GM21367 (cell line): ENCODE measurements around the gene ELMO1.

Source experiments
- ATAC-seq: cut with Tn5 transposase; IDR thresholded peaks from one replicate; pipeline ENCODE4 v1.9.1; 2021; ENCODE audit not compliant: unreplicated experiment

The ELMO1 gene

GRCh38 chr7:37471619-37472018 is 23.0 kb upstream of the ELMO1 start:
- no peak for ATAC-seq

GRCh38 chr7:37467002-37467401 is 18.3 kb upstream of the ELMO1 start:
- ATAC-seq, result peak; percentile 55

DNA sequence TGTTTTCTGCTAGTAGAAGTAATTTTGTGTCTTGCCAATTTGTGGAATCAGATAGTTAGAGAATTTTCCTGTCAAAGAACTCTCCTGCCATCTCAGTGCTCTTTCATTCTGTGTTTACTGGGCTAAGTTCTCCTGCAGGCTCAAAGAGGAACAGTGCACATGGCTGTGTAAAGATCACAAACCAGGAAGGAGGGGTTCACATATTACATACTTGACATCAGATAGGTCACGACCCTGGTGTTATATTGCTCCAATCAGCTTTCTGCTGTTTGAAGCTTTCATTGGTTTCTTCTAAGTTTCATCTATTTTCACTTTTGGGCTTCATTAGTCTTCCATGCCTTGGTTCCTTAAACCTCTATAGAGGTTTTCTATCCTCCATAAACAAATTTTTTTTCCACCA is 13.5 kb upstream of the ELMO1 start:
- ATAC-seq, result no peak

DNA sequence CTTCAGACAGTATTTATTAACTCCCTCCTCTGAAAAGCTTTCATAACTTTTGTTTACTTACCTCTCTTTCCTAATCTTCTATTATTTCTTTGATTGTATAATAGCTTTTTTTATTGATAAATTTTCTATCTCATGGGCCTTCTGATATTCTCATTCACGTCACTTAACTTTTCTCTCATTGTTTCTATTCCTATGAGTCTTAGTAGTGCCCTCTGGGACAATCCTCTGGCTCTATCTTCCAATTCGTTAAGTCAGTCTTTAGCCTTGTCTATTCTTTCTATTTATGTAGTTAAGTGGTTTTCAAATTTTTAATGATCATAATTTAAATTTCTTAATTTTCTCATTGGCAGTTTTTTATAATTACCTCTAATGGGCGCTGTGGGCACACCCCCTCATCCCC is 6.4 kb upstream of the ELMO1 start:
- ATAC-seq, result no peak

- no peak for ATAC-seq
Measured at GRCh38 chr7:37452346-37452745, 3.7 kb upstream of the ELMO1 start.

- ATAC-seq, result no peak
Measured at GRCh38 chr7:37450035-37450434, 1.4 kb upstream of the ELMO1 start.

DNA sequence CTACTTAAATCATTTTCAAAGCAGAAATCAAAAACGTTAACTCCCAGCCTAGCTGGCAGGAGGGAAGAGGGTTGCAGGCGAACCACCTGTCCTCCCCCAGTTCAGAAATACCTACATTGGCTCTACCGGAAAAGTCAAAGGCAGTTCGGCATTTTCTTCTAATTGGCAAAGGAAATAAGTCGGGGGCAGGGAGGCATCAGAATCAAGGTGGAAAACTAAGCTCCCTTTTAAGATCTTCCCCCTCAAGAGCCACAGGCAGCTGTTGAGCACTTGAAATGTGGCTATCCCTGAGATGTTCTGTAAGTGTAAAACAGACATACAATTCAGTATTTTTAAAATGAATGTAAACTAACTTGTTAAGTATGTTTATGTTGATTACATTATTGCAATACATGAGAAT is 957 bp upstream of the ELMO1 start:
- no peak for ATAC-seq

DNA sequence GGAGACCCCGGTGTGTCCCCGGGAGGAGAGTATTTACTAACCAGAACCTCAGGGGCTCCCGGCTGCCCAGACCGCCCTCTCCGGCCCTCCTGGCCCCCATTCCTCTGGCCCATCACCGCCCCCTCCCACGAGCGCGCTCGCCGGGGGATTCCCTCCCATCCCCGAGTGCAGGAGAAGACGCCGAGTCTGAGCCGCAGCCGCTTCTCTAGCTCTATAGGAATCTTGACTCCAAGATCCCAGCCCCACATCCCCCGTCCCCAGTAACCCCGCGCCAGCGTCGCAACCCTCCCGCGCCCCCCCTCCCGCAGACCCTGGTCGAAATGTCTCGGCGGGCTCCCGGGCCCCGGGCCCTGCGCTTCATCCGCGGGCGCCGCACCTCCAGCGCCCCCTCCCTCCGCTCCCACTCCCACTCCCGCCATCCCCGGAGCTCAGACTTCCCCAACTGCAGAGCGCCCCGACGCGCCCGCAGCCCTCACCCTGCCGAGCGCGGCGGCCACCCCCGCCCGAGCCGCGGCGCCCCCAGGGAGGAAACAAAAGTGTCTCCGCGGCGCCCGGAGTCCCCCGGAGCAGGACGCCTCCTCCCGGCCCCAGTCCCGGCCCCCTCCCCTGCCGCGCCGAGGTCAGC is 541 bp downstream of the ELMO1 start:
- peak; percentile 21 for ATAC-seq

- no peak for ATAC-seq
Measured at GRCh38 chr7:37446371-37446770, 2.3 kb downstream of the ELMO1 start.

DNA sequence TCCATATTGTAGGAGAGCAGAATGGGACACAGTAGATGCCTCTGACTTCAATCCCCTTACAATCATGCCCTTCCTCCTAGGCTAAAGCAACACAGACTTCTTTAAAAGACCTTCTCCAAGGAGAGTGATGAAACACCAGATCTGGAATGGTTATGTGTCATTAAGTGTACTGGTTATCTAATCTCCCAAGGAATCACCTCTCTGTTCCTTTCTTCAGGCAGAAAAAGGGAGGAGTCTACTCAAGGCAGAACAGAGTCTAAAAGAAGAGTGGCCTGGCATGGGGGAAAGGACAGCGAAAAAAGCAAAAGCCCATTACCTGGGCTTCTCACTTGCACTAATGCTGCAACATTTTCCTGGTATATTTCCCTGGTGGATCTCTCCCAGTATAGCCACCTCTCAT is 2.9 kb downstream of the ELMO1 start:
- ATAC-seq, result no peak

DNA sequence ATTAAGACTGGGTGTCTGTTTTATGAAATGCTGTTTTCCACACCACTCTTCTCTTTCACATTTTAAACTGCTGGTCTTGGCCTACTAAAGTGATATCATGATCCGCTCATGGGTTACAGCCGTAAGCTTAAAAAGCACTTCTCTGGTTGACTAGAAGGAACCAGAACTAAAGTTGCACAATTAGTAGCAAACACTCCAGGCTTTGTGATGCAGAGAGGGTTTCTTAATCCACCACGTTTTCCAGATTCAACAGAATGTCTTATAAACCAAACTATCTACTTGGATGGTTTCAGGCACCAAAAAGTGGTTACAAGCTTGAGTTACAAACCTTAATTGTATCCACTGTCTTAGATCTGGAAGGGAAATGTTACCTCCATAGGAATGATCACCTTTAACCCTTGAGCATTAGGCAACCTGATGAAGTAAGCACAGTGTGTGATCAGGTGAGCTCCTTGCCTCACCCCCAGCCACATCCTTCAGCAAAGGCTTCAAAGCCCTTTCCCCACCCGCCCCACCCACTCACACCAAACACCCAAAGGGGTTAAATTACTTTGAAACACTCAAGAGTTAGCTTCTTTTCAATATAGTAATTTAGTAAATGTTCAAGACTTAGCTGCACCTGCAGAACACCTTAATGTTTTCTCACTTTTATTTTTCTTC is 3.5 kb downstream of the ELMO1 start:
- no peak for ATAC-seq

DNA sequence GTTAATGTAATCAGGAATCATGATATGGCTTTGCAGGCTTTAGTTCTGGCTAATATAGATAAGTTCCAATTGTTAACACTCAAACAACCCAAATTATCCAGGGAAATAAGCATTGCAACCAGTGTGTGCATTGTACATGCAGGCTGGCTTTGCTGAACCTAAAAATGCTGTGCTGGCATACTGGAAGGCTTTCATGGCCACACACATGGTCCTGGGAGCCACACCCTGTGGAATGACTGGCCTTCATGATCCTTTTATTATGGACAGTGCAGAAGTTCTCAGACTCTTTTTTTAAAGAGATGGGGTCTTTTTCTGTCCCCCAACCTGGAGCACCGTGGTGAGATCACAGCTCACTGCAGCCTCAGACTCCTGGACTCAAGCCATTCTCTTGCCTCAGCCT is 5.0 kb downstream of the ELMO1 start:
- no peak for ATAC-seq

- no peak for ATAC-seq
Measured at GRCh38 chr7:37442268-37442667, 6.4 kb downstream of the ELMO1 start.

DNA sequence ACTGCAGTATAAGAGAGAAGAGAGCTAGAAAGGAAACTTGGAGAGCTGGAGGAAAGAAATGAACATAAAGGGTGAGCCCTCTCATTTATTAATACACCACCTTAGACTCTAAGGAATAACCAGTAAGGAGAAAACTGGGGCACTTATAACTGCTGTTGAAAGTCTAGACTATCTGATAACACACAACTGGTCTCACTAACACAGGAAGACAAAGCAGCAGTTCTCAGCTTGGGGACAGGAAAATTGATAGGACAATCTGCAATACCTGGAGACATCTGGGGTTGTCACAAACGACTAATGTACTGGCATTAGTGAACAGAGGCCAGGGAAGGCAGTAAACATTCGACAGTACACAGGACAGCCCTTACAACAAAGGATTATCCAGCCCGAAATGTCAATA is 6.8 kb downstream of the ELMO1 start:
- ATAC-seq, result no peak

DNA sequence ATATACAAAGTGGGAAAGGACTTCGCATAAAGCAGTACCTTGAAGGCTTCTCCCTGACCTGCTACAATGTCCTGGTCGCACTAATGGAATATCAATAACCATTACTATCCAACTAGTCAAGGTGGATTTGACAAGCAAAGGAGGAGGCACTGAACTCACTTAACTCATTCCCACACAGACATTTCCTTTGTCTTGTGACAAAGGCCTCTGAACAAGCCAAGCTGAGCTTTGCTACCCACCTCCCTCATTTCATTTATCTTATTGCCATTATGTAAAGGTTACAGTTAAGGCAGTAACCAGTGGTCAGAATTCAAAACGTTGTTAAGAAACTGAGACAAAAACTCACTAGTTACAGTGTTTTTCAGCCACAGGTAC is 7.3 kb downstream of the ELMO1 start:
- no peak for ATAC-seq

DNA sequence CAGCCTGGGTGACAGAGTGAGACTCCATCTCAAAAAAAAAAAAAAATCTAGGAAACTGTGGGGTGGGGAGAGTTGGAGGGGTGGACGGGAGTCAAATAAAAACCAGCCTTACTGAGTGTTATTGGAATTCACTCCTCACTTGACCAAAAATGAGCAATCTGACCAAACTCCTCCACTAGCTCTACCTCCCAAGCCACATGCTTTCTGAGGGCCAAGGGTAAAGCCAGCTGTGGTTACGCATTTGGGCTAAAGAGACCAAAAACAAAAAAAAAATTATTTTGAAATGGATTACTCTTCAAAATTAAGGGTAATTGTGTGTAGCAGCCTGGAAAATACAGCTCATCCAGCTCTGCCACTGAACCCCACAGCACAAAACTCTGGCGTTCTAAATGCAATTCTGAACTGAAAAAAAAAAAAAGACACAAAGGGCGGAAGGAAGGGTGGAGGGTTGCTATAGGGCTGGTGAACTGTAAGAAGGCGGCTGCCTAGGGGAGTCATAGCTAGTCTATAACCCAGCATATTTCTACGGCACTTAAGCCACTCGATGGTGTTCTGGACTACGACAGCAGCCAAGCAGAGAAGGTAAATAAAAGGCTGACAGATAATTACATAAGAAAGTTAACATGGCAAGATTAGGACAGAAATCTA is 7.8 kb downstream of the ELMO1 start:
- ATAC-seq, result no peak

DNA sequence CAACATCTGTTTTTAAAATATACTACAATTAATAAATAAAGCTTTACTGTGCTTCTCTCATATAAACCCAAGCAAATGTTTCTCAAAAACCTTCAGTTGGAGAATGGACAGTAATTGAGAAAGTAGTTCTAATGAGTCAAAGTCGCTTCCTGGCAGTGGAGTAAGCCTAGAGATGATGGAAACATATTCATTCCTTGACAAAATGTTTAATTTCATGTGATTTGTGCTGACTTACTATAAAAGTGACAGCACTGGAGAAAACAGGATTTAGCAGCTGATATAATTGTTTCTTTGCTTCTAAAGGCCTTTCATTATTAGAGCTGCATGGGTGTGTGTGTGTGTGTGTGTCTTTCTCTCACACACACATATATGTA is 9.0 kb downstream of the ELMO1 start:
- ATAC-seq, result no peak

- ATAC-seq, result no peak
Measured at GRCh38 chr7:37438906-37439652, 9.6 kb downstream of the ELMO1 start.

- ATAC-seq, result no peak
Measured at GRCh38 chr7:37435156-37435855, 13.4 kb downstream of the ELMO1 start.

- no peak for ATAC-seq
Measured at GRCh38 chr7:37434529-37434928, 14.1 kb downstream of the ELMO1 start.

- ATAC-seq, result no peak
Measured at GRCh38 chr7:37433166-37433565, 15.5 kb downstream of the ELMO1 start.
